Activated CD8-positive, alpha-beta memory T cell treated with anti-CD3 and anti-CD28 coated beads for 1 hour (primary cell): Measurements from ENCODE around the gene TTC12.

Source experiments
- DNase-seq, 2 donors: peaks; one replicate each; pipeline ENCODE4 v3.0.0-alpha.2; 2020; ENCODE audit warnings: low read depth in 1 of 2; ENCODE audit errors: extremely low read depth in 1 of 2

Gene TTC12

GRCh38 chr11:113319085-113319484, 4.7 kb downstream of the TTC12 start:
- no peak for DNase-seq

GRCh38 chr11:113322158-113322557, 7.8 kb downstream of the TTC12 start:
- DNase-seq, result no peak

- DNase-seq, result no peak
These were observed 9.9 kb downstream of the TTC12 start for GRCh38 chr11:113324250-113324649.

GRCh38 chr11:113329725-113330124, 15.3 kb downstream of the TTC12 start:
- no peak for DNase-seq

GRCh38 chr11:113331441-113331840, 17.1 kb downstream of the TTC12 start:
- no peak for DNase-seq

- DNase-seq, result no peak
These were observed 17.6 kb downstream of the TTC12 start for GRCh38 chr11:113332023-113332422.

GRCh38 chr11:113332638-113333329, 18.4 kb downstream of the TTC12 start:
- DNase-seq, result no peak

- no peak for DNase-seq
These were observed 19.8 kb downstream of the TTC12 start for GRCh38 chr11:113334183-113334582.

- DNase-seq, result no peak
These were observed 24.3 kb downstream of the TTC12 start for GRCh38 chr11:113338730-113339129.

GRCh38 chr11:113339929-113340589, 25.7 kb downstream of the TTC12 start:
- no peak for DNase-seq

- DNase-seq, result no peak
These were observed 27.2 kb downstream of the TTC12 start for GRCh38 chr11:113341388-113342165.

GRCh38 chr11:113345978-113346377, 31.6 kb downstream of the TTC12 start:
- no peak for DNase-seq

GRCh38 chr11:113349528-113349927, 35.1 kb downstream of the TTC12 start:
- DNase-seq, result no peak

- DNase-seq, result no peak
These were observed 36.1 kb downstream of the TTC12 start for GRCh38 chr11:113350336-113351067.

- no peak for DNase-seq
These were observed 36.7 kb downstream of the TTC12 start for GRCh38 chr11:113351068-113351450.

GRCh38 chr11:113351480-113351879, 37.1 kb downstream of the TTC12 start:
- no peak for DNase-seq

GRCh38 chr11:113356203-113356602, 41.8 kb downstream of the TTC12 start:
- DNase-seq, result no peak

GRCh38 chr11:113363406-113363805, 49.0 kb downstream of the TTC12 start:
- DNase-seq, result no peak

GRCh38 chr11:113363996-113364641, 49.7 kb downstream of the TTC12 start:
- DNase-seq, result no peak

GRCh38 chr11:113365895-113366294, 51.5 kb downstream of the TTC12 start:
- DNase-seq, result no peak

GRCh38 chr11:113369411-113369810, 55.0 kb downstream of the TTC12 start:
- DNase-seq, result no peak
